GM10266 (cell line): ENCODE data around the gene COPS4.

Experiments
- DNase-seq: peaks from one replicate; pipeline ENCODE4 v3.0.0; 2012; ENCODE audit errors: extremely low spot score
- TF ChIP-seq, protein P1 (sequence below): IDR thresholded peaks from 2 replicates; pipeline ENCODE4 v1.5.1; 2012; ENCODE audit warnings: mild to moderate bottlenecking, low read depth; ENCODE audit not compliant: control insufficient read depth, insufficient read depth; ENCODE audit errors: missing control alignments

COPS4 gene

DNA sequence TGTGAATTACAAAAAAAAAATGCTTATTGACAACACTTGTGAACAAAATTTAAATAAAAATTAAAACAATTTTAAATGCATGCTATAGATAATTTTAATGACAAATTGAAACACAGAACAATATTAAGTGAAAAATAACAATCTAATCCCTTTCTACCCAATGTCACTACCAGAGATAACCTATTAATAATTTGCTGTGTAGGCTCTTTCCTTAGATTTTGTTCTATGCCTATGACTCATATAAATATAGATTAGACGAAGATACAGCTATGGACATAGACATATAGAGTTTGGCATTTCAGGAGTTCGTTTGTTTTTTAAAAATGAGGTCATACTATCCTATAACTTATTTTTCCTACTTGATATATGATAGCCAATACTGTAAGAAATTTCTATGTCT lies 61.4 kb downstream of the COPS4 start:
- TF ChIP-seq, protein P1, sequence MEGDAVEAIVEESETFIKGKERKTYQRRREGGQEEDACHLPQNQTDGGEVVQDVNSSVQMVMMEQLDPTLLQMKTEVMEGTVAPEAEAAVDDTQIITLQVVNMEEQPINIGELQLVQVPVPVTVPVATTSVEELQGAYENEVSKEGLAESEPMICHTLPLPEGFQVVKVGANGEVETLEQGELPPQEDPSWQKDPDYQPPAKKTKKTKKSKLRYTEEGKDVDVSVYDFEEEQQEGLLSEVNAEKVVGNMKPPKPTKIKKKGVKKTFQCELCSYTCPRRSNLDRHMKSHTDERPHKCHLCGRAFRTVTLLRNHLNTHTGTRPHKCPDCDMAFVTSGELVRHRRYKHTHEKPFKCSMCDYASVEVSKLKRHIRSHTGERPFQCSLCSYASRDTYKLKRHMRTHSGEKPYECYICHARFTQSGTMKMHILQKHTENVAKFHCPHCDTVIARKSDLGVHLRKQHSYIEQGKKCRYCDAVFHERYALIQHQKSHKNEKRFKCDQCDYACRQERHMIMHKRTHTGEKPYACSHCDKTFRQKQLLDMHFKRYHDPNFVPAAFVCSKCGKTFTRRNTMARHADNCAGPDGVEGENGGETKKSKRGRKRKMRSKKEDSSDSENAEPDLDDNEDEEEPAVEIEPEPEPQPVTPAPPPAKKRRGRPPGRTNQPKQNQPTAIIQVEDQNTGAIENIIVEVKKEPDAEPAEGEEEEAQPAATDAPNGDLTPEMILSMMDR: no peak
- no peak for DNase-seq

DNA sequence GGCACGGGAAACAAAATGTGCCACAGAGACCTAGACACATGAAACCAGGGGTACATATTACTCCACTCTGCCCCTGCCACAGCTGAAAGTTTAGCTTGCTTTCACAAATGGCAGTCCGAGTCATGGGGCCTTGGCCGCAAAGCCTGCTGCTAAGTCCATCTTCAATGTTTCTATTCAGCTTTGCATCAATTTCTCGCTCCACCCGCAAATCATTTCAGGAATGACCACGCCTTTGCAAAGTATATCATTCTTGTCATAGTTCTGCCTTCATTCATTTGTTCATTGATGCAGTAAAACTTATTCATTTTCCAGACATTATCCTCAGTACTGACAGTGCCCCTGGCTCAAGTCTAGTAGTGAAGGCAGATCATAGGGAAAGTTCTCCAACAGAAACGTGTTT lies 70.0 kb downstream of the COPS4 start:
- TF ChIP-seq, protein P1: no peak
- DNase-seq: no peak

DNA sequence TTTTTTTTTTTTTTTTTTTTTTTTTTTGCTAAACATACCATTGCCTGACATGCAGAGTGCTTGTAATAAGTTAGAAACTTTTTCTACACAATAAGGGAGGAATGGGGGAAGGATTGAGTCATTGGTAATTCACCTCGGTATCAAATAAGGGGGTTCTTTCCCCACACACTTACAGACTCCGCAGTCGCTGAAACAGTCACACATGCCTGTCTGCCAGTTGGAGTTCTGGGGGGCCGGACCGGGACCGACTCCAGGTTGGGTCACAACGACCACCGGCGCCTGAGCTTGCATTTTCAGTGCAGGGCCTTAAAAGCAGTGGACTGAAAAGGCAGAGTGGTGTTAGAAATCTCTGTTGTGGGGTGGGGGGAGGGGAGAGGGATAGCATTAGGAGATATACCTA lies 72.6 kb downstream of the COPS4 start:
- TF ChIP-seq, protein P1: no peak
- no peak for DNase-seq

DNA sequence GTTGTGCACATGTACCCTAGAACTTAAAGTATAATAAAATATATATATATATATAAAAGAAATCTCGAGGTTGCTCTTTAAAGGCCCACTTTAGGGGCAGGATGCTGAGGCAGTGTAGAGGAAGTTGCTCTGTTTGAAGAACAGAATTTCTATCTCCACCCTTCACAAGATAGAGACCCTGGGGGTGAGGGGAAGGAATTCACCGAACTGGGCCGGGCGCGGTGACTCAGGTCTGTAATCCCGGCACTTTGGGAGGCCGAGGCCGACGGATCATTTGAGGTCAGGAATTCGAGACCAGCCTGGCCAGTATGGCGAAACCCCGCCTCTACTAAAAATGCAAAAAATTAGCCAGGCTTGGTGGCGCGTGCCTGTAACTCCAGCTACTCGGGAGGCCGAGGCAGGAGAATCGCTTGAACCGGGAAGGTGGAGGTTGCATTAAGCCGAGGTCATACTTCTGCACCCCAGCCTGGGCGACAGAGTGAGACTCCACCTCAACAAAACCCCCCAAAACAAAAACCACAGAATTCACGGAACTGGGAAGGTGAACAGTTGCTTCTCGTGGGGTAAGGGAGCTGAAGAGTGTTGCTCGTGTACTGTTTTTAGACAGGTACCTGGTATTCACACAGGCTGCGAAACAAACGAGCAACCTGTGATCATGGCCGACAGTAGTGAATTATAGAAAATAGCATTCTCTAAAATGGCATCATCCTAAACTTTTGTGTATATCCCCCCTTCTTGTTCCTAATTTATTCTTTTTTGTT lies 73.3 kb downstream of the COPS4 start:
- DNase-seq: no peak
- TF ChIP-seq, protein P1: no peak

DNA sequence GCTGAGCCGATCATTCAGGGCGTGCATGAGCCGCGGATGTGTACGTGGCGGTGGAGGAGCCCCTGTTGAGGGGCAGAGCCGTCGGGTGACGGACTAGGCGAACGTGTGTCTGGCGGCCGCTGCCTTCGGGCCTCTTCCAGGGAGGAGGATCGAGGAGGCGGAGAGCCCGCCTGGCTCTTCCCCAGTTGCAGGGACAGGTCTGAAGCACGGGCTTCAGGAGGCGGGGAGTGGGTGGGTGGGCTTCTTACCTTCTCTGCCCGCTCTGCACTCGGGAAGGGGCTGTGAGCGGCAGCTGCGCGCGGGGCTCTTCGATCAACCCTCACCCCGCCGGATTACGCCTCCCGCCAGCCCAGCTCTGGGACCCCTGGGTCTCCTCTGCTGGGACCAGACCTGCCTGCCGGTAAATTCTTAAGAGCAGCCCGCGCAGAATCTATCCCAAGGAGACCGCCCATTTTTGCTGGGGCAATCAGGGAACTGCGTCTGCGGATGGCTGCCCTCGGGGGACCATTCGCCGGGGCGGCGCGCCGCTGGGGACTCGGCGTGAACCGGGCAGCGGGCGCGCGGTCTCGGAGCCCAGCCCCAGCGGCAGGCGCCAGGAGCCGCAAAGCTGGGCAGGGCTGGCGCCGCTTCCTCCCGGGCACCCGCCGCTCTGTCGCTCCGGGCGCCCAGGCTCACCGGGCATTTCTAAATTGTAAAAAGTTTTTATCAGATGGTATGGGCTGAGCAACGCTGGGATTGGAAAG lies 74.7 kb downstream of the COPS4 start:
- peak; percentile 24 for DNase-seq
- TF ChIP-seq, protein P1: no peak

DNA sequence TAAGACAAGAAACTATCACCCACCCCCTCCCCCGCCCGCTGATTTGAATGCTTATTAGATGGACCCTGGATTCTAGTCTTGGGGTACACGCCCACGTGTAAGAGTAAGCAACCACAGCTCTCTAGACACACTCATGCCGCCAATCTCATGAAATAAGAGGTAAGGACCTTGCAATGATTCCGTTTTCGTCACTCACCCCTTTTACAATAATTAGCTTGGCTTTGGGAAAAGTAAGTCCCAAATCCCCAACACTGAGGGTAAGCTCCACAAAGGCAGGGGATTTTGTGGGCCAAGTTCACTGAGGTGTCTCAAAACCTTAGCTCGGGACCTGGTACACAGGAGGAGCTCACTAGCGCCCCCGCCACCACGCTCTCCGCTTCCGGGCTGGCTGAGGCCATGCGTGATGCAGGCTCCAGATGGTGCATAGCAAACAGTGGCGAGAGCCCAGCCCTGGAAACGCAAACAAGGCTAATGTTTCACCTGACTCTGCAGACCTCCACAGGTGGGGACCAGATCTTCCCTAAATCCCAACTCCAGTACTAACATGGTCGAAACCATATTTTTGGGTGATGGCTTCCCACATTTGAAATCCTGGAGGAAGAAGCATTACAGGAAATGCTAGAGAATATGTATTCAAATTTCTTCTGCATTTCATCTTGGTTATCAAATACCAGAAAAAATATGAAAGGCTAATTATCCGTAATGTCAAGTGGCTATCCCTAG lies 75.4 kb downstream of the COPS4 start:
- TF ChIP-seq, protein P1: peak; percentile 79
- DNase-seq: peak; percentile 85
